ENCODE data around the gene RPS16.

RPS16 gene

GRCh38 chr19:39448271-39448670 is 12.5 kb upstream of the RPS16 start:
- no peak for DNase-seq

GRCh38 chr19:39446365-39447084 is 10.8 kb upstream of the RPS16 start:
- DNase-seq, result no peak

GRCh38 chr19:39445196-39446111 is 9.7 kb upstream of the RPS16 start, which contains the start of gene SUPT5H:
Gene SUPT5H, plus strand, starts transcription at chr19:39445582. Its CDS starts 309 bp downstream, at chr19:39445891.
- peak; percentile 96 for DNase-seq

- peak; percentile 66 for DNase-seq
Observed at GRCh38 chr19:39444598-39445195, 8.9 kb upstream of the RPS16 start.

- DNase-seq, result no peak
Observed at GRCh38 chr19:39438270-39438934, 2.7 kb upstream of the RPS16 start.

- no peak for DNase-seq
Observed at GRCh38 chr19:39436350-39436716, 584 bp upstream of the RPS16 start.

GRCh38 chr19:39434123-39435076 is 1.3 kb downstream of the RPS16 start:
- DNase-seq, result no peak

- DNase-seq, result no peak
Observed at GRCh38 chr19:39433480-39434079, 2.2 kb downstream of the RPS16 start.

GRCh38 chr19:39432677-39433025 is 3.1 kb downstream of the RPS16 start:
- DNase-seq, result no peak

- DNase-seq, result peak; percentile 83
Observed at GRCh38 chr19:39430675-39431593, 4.8 kb downstream of the RPS16 start.

- DNase-seq, result no peak
Observed at GRCh38 chr19:39428283-39429112, 7.3 kb downstream of the RPS16 start.

GRCh38 chr19:39427707-39428106 is 8.0 kb downstream of the RPS16 start:
- no peak for DNase-seq

- no peak for DNase-seq
Observed at GRCh38 chr19:39426170-39426569, 9.6 kb downstream of the RPS16 start.

- no peak for DNase-seq
Observed at GRCh38 chr19:39425744-39426143, 10.0 kb downstream of the RPS16 start.

GRCh38 chr19:39424934-39425333 is 10.8 kb downstream of the RPS16 start:
- DNase-seq, result no peak

- no peak for DNase-seq
Observed at GRCh38 chr19:39423258-39424086, 12.3 kb downstream of the RPS16 start.

GRCh38 chr19:39422020-39422419 is 13.7 kb downstream of the RPS16 start:
- no peak for DNase-seq

- no peak for DNase-seq
Observed at GRCh38 chr19:39420769-39421168, 15.0 kb downstream of the RPS16 start.

Data from activated CD8-positive, alpha-beta memory T cell treated with anti-CD3 and anti-CD28 coated beads for 24 hours (primary cell).